GM18498 (cell line): ENCODE results near the gene DAB2IP.

Experiments used
- ATAC-seq: cut with Tn5 transposase; IDR thresholded peaks from one replicate; pipeline ENCODE4 v1.9.1; 2021; ENCODE audit warnings: mild to moderate bottlenecking, moderate library complexity; ENCODE audit not compliant: unreplicated experiment

Gene DAB2IP

GRCh38 chr9:121662359-121662758, 10.9 kb downstream of the DAB2IP start:
- ATAC-seq: no peak

GRCh38 chr9:121662891-121663580, 11.6 kb downstream of the DAB2IP start:
- no peak for ATAC-seq

- ATAC-seq: no peak
Measured at GRCh38 chr9:121663591-121663990, 12.2 kb downstream of the DAB2IP start.

- ATAC-seq: no peak
Measured at GRCh38 chr9:121666294-121666693, 14.9 kb downstream of the DAB2IP start.

GRCh38 chr9:121667214-121667613, 15.8 kb downstream of the DAB2IP start:
- ATAC-seq: no peak

- no peak for ATAC-seq
Measured at GRCh38 chr9:121667890-121668289, 16.5 kb downstream of the DAB2IP start.

- no peak for ATAC-seq
Measured at GRCh38 chr9:121670431-121670830, 19.0 kb downstream of the DAB2IP start.

GRCh38 chr9:121671612-121672155, 20.2 kb downstream of the DAB2IP start:
- no peak for ATAC-seq

- ATAC-seq: no peak
Measured at GRCh38 chr9:121672213-121672612, 20.8 kb downstream of the DAB2IP start.

GRCh38 chr9:121672986-121673385, 21.6 kb downstream of the DAB2IP start:
- ATAC-seq: no peak

- ATAC-seq: no peak
Measured at GRCh38 chr9:121673576-121673975, 22.1 kb downstream of the DAB2IP start.

GRCh38 chr9:121674017-121674416, 22.6 kb downstream of the DAB2IP start:
- ATAC-seq: no peak

- ATAC-seq: no peak
Measured at GRCh38 chr9:121674952-121675351, 23.5 kb downstream of the DAB2IP start.

GRCh38 chr9:121675381-121675780, 23.9 kb downstream of the DAB2IP start:
- ATAC-seq: no peak

GRCh38 chr9:121675969-121676822, 24.8 kb downstream of the DAB2IP start:
- no peak for ATAC-seq

- ATAC-seq: no peak
Measured at GRCh38 chr9:121676926-121677325, 25.5 kb downstream of the DAB2IP start.

GRCh38 chr9:121678501-121679022, 27.1 kb downstream of the DAB2IP start:
- ATAC-seq: no peak

GRCh38 chr9:121679901-121680635, 28.6 kb downstream of the DAB2IP start:
- no peak for ATAC-seq

GRCh38 chr9:121681404-121681803, 30.0 kb downstream of the DAB2IP start:
- no peak for ATAC-seq

- ATAC-seq: no peak
Measured at GRCh38 chr9:121682201-121682600, 30.8 kb downstream of the DAB2IP start.

GRCh38 chr9:121682926-121683515, 31.6 kb downstream of the DAB2IP start:
- ATAC-seq: no peak
